C4-2B (cell line): ENCODE measurements around the gene CENPA.

ENCODE experiments used
- H3K27ac ChIP-seq: fragments of 450-650 bp; 2 replicates; pipeline ENCODE4 v1.5.1; 2017
- CTCF ChIP-seq: fragments of 450-650 bp; conservative IDR thresholded peaks from 2 replicates; pipeline ENCODE4 v1.5.1; 2017; ENCODE audit warnings: mild to moderate bottlenecking
- ZFX ChIP-seq: fragments of 450-650 bp; IDR thresholded peaks from 2 replicates; pipeline ENCODE4 v1.6.1; 2017

CENPA gene

GRCh38 chr2:26769089-26769761 lies 16.6 kb upstream of the CENPA start:
- peak overlapping the region; percentile 82 for H3K27ac ChIP-seq
- TF ChIP-seq CTCF (no peak), ZFX (no peak)

- peak overlapping the region; percentile 82 for H3K27ac ChIP-seq
- TF ChIP-seq ZFX (no peak), CTCF (no peak)
These were observed 14.8 kb upstream of the CENPA start for GRCh38 chr2:26770986-26771586.

- TF ChIP-seq ZFX (no peak), CTCF (no peak)
- peak overlapping the region; percentile 82 for H3K27ac ChIP-seq
These were observed 13.5 kb upstream of the CENPA start for GRCh38 chr2:26772064-26773001.

- no peak overlapping the region for H3K27ac ChIP-seq
These were observed 9.6 kb upstream of the CENPA start for GRCh38 chr2:26776195-26776800.

GRCh38 chr2:26778098-26778497 lies 7.8 kb upstream of the CENPA start:
- TF ChIP-seq ZFX (no peak), CTCF (no peak)
- no peak overlapping the region for H3K27ac ChIP-seq

More at GRCh38 chr2:26776195-26776800, 9.6 kb upstream of the CENPA start:
- TF ChIP-seq CTCF (no peak), ZFX (no peak)

GRCh38 chr2:26778507-26778906 lies 7.3 kb upstream of the CENPA start:
- TF ChIP-seq CTCF: no peak
- no peak for TF ChIP-seq ZFX
- H3K27ac ChIP-seq: no peak overlapping the region
